Kidney epithelial cell (primary cell): ENCODE measurements around the gene RERE. TPM values are rescaled to one million over a fixed set of nuclear protein-coding genes. Genes with fewer than 3 reads are reported as not detected.
"Not testable (repeated sequence)": the region's sequence is repeated elsewhere in the genome, so short reads cannot be mapped to it uniquely, and the experiment has no call there.

Experiments used
- DNase-seq: peaks from one replicate; pipeline ENCODE4 v3.0.0-alpha.2; 2010; ENCODE audit warnings: low read depth
- H3K27me3 ChIP-seq: 2 replicates; pipeline ENCODE4 v1.6.0; 2011; ENCODE audit warnings: low read length; ENCODE audit not compliant: control insufficient read depth, insufficient read depth
- H3K36me3 ChIP-seq: 2 replicates; pipeline ENCODE4 v1.5.1; 2011; ENCODE audit warnings: low read length; ENCODE audit not compliant: control insufficient read depth, insufficient read depth
- H3K4me3 ChIP-seq: 2 replicates; pipeline ENCODE4 v1.5.1; 2011; ENCODE audit warnings: low read depth, mild to moderate bottlenecking, control low read depth, low read length
- total RNA-seq: library from RNA; depleted of rRNA; stranded (reverse); fragments of >200 nt; gene quantifications from 2 replicates; pipeline ENCODE4 v1.2.3, GENCODE V29; 2015
- TF ChIP-seq, protein P1 (sequence below): IDR thresholded peaks from 2 replicates; pipeline ENCODE4 v1.5.1; 2011; ENCODE audit warnings: mild to moderate bottlenecking, moderate library complexity, low read length, control low read depth, inconsistent platforms; ENCODE audit not compliant: insufficient read depth, poor library complexity, severe bottlenecking

Gene RERE
- total RNA-seq, 1 donor from 2014 or later, result 47.5 TPM

DNA sequence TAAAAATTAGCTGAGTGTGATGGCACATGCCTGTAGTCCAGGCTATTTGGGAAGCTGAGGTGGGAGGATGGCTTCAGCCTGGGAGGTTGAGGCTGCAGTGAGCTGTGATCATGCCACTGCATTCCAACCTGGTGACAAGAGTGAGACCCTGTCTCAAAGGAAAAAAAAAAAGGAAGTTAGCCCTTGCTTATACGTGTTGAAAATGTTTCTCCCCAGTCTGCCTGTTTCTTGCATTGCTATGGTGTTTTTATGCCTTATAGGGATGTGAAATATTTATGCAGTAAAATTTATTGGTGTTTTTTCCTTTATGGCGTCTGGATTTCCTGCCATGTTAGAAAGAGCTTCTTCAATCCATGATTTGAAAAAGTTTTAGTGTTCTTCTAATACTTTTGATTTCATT lies 3.6 kb upstream of the RERE start:
- H3K27me3 ChIP-seq, result no peaks in the 10 kb centered on the region
- no peak for DNase-seq
- H3K4me3 ChIP-seq, result no peak overlapping the region
- TF ChIP-seq, protein P1, sequence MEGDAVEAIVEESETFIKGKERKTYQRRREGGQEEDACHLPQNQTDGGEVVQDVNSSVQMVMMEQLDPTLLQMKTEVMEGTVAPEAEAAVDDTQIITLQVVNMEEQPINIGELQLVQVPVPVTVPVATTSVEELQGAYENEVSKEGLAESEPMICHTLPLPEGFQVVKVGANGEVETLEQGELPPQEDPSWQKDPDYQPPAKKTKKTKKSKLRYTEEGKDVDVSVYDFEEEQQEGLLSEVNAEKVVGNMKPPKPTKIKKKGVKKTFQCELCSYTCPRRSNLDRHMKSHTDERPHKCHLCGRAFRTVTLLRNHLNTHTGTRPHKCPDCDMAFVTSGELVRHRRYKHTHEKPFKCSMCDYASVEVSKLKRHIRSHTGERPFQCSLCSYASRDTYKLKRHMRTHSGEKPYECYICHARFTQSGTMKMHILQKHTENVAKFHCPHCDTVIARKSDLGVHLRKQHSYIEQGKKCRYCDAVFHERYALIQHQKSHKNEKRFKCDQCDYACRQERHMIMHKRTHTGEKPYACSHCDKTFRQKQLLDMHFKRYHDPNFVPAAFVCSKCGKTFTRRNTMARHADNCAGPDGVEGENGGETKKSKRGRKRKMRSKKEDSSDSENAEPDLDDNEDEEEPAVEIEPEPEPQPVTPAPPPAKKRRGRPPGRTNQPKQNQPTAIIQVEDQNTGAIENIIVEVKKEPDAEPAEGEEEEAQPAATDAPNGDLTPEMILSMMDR, result no peak
- no peaks in the 10 kb centered on the region for H3K36me3 ChIP-seq

DNA sequence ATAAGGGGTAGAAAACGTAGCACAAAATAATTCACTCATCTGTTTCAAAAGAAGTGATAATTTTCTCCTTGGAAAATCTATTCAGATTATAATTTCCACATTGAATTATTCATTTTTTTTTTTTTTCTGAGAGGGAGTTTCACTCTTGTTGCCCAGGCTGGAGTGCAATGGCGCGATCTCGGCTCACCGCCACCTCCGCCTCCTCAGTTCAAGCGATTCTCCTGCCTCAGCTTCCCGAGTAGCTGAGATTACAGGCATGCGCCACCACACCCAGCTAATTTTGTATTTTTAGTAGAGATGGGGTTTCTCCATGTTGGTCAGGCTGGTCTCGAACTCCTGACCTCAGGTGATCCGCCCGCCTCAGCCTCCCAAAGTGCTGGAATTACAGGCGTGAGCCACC lies 1.3 kb upstream of the RERE start:
- DNase-seq, H3K36me3 ChIP-seq, H3K27me3 ChIP-seq, H3K4me3 ChIP-seq: not testable (repeated sequence)

DNA sequence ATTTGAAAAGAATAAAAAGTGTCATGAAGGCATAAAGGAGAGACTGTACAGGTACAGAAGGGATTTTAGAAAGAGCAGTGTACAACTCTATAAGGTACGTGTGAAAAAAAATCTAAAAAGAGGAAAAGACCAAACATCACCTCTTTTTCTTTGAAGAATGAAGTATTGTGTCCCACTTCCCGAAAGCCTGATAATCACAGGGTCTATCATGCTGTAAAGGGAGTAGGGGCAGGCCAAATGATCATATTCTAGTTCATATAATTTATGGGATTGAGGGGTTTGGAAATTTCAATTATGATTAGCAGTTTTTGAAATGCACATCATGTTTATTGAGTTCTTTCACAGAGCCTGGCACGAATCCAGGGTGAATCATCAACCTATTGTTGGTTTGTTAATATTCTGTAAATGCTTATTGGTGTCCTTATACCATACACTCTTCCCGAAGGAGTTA lies 910 bp upstream of the RERE start:
- DNase-seq, result no peak
- Histone ChIP-seq H3K27me3 (no peaks in the 10 kb centered on the region), H3K4me3 (peak overlapping the region; percentile 54), H3K36me3 (no peaks in the 10 kb centered on the region)
- TF ChIP-seq, protein P1, result no peak

DNA sequence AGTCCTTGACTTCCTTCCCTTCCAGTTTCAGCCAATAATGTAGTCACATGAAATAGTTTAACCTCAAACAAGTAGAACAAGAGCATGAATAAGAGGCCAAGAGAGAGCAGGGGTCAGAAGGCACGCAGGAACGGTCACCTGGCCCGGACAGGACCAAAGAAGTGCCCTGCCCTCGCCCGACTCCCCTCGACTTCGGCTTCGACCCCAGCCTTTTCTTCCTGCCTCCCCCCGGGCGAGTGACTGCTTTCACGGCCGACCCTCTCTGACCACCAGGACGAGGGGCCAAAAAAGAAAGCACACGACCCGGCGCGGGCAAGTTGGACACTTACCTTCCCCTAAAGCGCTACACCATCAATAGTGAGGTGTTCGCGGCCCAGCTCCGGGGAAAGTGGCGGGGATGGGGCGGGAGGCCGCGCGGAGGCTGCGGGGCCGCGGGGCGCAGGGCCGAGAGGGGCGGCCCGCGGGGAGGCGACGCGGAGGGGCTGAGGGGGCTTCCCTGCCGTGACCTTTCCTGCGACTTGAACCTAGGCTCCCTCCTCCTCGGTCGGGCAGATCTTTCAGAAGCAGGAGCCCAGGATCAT lies 519 bp downstream of the RERE start:
- no peaks in the 10 kb centered on the region for H3K36me3 ChIP-seq
- peak overlapping the region; percentile 89 for H3K4me3 ChIP-seq
- H3K27me3 ChIP-seq, result no peaks in the 10 kb centered on the region
- TF ChIP-seq, protein P1, result no peak
- DNase-seq, result no peak

DNA sequence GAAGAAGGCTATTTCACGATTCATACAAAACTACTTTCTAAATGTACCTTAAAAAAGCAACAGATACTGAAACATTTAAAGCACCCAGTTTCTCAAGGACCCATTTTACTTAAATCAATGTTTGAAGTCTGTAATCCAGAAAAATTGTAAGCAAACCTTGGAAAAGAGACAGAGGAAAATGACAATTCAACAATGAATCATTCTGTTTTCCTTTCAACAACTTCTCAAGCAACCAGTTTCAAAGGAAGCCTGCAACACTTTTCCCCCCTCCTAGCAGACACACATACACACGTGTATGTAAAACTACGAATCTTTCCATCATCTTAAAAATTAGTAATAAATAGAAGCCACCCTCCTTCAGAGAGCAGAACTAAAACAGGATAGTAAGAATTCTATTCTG lies 1.2 kb downstream of the RERE start:
- Histone ChIP-seq H3K4me3 (peak overlapping the region; percentile 89), H3K27me3 (no peaks in the 10 kb centered on the region), H3K36me3 (no peaks in the 10 kb centered on the region)
- no peak for DNase-seq
- TF ChIP-seq, protein P1, result no peak

DNA sequence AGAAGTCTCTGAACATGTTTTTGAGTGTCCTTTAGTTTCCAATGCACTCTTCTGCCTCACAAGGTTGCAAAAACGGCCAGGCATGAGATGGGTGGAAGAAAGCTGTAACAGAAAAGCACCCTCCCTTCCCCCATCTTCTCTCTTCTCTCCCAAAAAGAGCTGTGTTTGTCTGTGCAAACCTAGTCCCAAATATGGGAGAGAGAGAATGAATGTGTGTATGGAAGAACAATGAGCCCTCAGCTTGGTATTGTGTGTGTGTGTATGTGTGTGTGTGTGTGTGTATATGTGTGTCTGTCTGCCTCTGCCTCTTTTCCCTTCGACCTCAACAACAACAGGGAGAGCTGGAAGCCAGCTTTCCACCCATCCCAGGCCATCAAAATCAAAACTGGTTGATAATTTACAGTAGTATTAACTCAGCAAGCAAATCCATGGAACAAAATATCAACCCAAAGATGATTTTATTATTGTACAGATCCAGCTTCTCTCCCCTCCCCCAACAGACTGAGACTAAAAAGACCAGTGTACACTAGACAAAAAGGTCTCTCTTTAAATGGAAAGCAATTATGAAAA lies 1.8 kb downstream of the RERE start:
- no peaks in the 10 kb centered on the region for H3K27me3 ChIP-seq
- no peak for DNase-seq
- peak overlapping the region; percentile 89 for H3K4me3 ChIP-seq

More for the DNA sequence above, 1.8 kb downstream of the RERE start:
- H3K36me3 ChIP-seq, result no peaks in the 10 kb centered on the region
- TF ChIP-seq, protein P1, result no peak
